KMS-11 (cell line): Measurements from ENCODE around the gene HAGHL.

ENCODE experiments used
- H2AFZ ChIP-seq: fragments of 200-600 bp; sonication (generic); 2 replicates; pipeline ENCODE4 v1.6.1; 2016; ENCODE audit warnings: antibody characterized with exemption, mixed run types, low read depth
- H3K27ac ChIP-seq: fragments of 200-600 bp; sonication (generic); 2 replicates; pipeline ENCODE4 v1.6.1; 2016; ENCODE audit warnings: mild to moderate bottlenecking, mixed run types
- H3K27me3 ChIP-seq: fragments of 200-600 bp; sonication (generic); 2 replicates; pipeline ENCODE4 v1.6.1; 2017; ENCODE audit warnings: mild to moderate bottlenecking, low read depth, mixed run types, moderate library complexity; ENCODE audit not compliant: insufficient read depth
- H3K36me3 ChIP-seq: fragments of 200-600 bp; sonication (generic); 2 replicates; pipeline ENCODE4 v1.6.1; 2017; ENCODE audit warnings: mild to moderate bottlenecking, mixed run types; ENCODE audit not compliant: insufficient read depth
- H3K4me1 ChIP-seq: fragments of 200-600 bp; sonication (generic); 2 replicates; pipeline ENCODE4 v1.6.1; 2016; ENCODE audit warnings: mild to moderate bottlenecking, low read depth, mixed run types; ENCODE audit not compliant: poor library complexity, severe bottlenecking
- H3K4me2 ChIP-seq: fragments of 200-600 bp; sonication (generic); 2 replicates; pipeline ENCODE4 v1.7.0; 2016; ENCODE audit warnings: mild to moderate bottlenecking, mixed run types
- H3K4me3 ChIP-seq: fragments of 200-600 bp; sonication (generic); IDR thresholded peaks from 2 replicates; pipeline ENCODE4 v1.6.1; 2017; ENCODE audit warnings: low read depth, low read length, mixed read lengths; ENCODE audit not compliant: insufficient read depth
- H3K79me2 ChIP-seq: fragments of 200-600 bp; sonication (generic); 2 replicates; pipeline ENCODE4 v1.6.1; 2016; ENCODE audit warnings: low read depth, mixed run types; ENCODE audit not compliant: insufficient read depth
- H3K9ac ChIP-seq: fragments of 200-600 bp; sonication (generic); 2 replicates; pipeline ENCODE4 v1.6.1; 2016; ENCODE audit warnings: mild to moderate bottlenecking, mixed run types
- H4K20me1 ChIP-seq: fragments of 200-600 bp; sonication (generic); 2 replicates; pipeline ENCODE4 v1.6.1; 2016; ENCODE audit warnings: mild to moderate bottlenecking, mixed run types; ENCODE audit not compliant: insufficient read depth
- TF ChIP-seq, protein P1 (sequence below): fragments of 200-600 bp; sonication (generic); conservative IDR thresholded peaks from 2 replicates; pipeline ENCODE4 v1.6.1; 2017; ENCODE audit warnings: low read depth, mild to moderate bottlenecking, antibody characterized with exemption, low read length, moderate library complexity, mixed read lengths

The HAGHL gene

GRCh38 chr16:736936-737481 lies 10.1 kb downstream of the HAGHL start:
- H3K4me3 ChIP-seq = no peak overlapping the region

GRCh38 chr16:739560-740458 lies 12.9 kb downstream of the HAGHL start:
- H2AFZ ChIP-seq = peak overlapping the region; percentile 74; the same call in 1 of the 2 replicates
- no peaks in the 10 kb centered on the region for H4K20me1 ChIP-seq
- peaks cover 41% of the 10 kb centered on the region for H3K4me1 ChIP-seq
- H3K36me3 ChIP-seq = no peaks in the 10 kb centered on the region
- H3K4me2 ChIP-seq = peak overlapping the region; percentile 99
- TF ChIP-seq, protein P1, sequence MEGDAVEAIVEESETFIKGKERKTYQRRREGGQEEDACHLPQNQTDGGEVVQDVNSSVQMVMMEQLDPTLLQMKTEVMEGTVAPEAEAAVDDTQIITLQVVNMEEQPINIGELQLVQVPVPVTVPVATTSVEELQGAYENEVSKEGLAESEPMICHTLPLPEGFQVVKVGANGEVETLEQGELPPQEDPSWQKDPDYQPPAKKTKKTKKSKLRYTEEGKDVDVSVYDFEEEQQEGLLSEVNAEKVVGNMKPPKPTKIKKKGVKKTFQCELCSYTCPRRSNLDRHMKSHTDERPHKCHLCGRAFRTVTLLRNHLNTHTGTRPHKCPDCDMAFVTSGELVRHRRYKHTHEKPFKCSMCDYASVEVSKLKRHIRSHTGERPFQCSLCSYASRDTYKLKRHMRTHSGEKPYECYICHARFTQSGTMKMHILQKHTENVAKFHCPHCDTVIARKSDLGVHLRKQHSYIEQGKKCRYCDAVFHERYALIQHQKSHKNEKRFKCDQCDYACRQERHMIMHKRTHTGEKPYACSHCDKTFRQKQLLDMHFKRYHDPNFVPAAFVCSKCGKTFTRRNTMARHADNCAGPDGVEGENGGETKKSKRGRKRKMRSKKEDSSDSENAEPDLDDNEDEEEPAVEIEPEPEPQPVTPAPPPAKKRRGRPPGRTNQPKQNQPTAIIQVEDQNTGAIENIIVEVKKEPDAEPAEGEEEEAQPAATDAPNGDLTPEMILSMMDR = no peak
- peaks cover 34% of the 10 kb centered on the region for H3K27me3 ChIP-seq
- no peak overlapping the region for H3K27ac ChIP-seq
- H3K9ac ChIP-seq = peak overlapping the region; percentile 82
- peaks cover 10% of the 10 kb centered on the region; the same call in 1 of the 2 replicates for H3K79me2 ChIP-seq
- H3K4me3 ChIP-seq = peak overlapping the region; percentile 45

More at GRCh38 chr16:736936-737481, 10.1 kb downstream of the HAGHL start:
- peak overlapping the region; percentile 88 for H3K27ac ChIP-seq
- H4K20me1 ChIP-seq = no peaks in the 10 kb centered on the region
- no peak overlapping the region for H2AFZ ChIP-seq
- no peak overlapping the region for H3K9ac ChIP-seq
- no peaks in the 10 kb centered on the region for H3K36me3 ChIP-seq
- H3K4me1 ChIP-seq = peaks cover 60% of the 10 kb centered on the region
- TF ChIP-seq, protein P1 = no peak
- peaks cover 10% of the 10 kb centered on the region; the same call in 1 of the 2 replicates for H3K79me2 ChIP-seq
- H3K4me2 ChIP-seq = peak overlapping the region; percentile 98
- H3K27me3 ChIP-seq = peaks cover 6% of the 10 kb centered on the region

DNA sequence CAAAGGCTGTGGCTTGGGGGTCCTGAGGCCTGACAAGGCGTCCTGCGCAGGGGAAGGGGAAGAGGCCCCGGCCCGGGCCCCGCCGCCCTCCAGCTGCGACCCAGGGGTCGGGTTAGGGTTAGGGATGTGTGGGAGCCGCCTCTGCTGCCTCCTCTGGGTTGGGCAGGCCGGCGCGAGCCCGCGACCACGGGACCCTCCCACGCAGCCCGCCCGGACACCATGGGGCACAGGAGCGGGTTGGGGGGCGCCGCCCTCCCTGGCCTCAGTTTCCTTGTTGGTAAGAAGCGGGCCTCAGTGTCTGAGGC lies 13.5 kb downstream of the HAGHL start:
- Histone ChIP-seq H3K79me2 (peaks cover 10% of the 10 kb centered on the region; the same call in 1 of the 2 replicates), H3K9ac (peak overlapping the region; percentile 82), H3K4me1 (peaks cover 35% of the 10 kb centered on the region), H3K27ac (no peak overlapping the region; the same call in 1 of the 2 replicates), H4K20me1 (no peaks in the 10 kb centered on the region), H3K4me2 (peak overlapping the region; percentile 99), H2AFZ (peak overlapping the region; percentile 74), H3K27me3 (peaks cover 40% of the 10 kb centered on the region), H3K4me3 (peak overlapping the region; percentile 45), H3K36me3 (no peaks in the 10 kb centered on the region)
- TF ChIP-seq, protein P1 = no peak

- Histone ChIP-seq H3K36me3 (no peaks in the 10 kb centered on the region), H4K20me1 (no peaks in the 10 kb centered on the region), H3K27ac (no peak within 1 kb of the TSS; the same call in 1 of the 2 replicates), H3K4me1 (peaks cover 30% of the 10 kb centered on the region), H3K4me3 (peak within 1 kb of the TSS; percentile 45), H3K27me3 (peaks cover 45% of the 10 kb centered on the region), H3K4me2 (peak within 1 kb of the TSS; percentile 99), H3K9ac (peak within 1 kb of the TSS; percentile 82), H2AFZ (peak within 1 kb of the TSS; percentile 74), H3K79me2 (peaks cover 10% of the 10 kb centered on the region; the same call in 1 of the 2 replicates)
- TF ChIP-seq, protein P1 = peak; percentile 76
Measured at GRCh38 chr16:740764-741505, 14.0 kb downstream of the HAGHL start, which contains the start of gene CIAO3. CIAO3 (minus strand) TSS chr16:740997; CDS start chr16:740985, 12 bp downstream.
